Endothelial cell of umbilical vein (primary cell): ENCODE measurements around the gene DEFB116.

Experiments used
- CTCF ChIP-seq, 2 donors: IDR thresholded peaks; 1 replicate in 1 of 2; 2 replicates in 1 of 2; pipeline ENCODE4 v1.5.1; 2011; ENCODE audit warnings: low read length in 2 of 2, mild to moderate bottlenecking in 2 of 2, moderate library complexity in 2 of 2, control low read depth in 1 of 2, inconsistent platforms in 1 of 2, low read depth in 1 of 2; ENCODE audit not compliant: insufficient read depth in 1 of 2; ENCODE audit errors: extremely low read depth in 1 of 2
- EZH2 ChIP-seq: IDR thresholded peaks from 2 replicates; pipeline ENCODE4 v1.6.1; 2012; ENCODE audit warnings: borderline replicate concordance, low read depth, mild to moderate bottlenecking, moderate library complexity, low read length, inconsistent platforms; ENCODE audit not compliant: severe bottlenecking
- MYC ChIP-seq: IDR thresholded peaks from one replicate; pipeline ENCODE4 v1.6.1; 2011; ENCODE audit warnings: mild to moderate bottlenecking, low read depth, low read length
- POLR2A ChIP-seq: IDR thresholded peaks from 2 replicates; pipeline ENCODE4 v1.6.1; 2012; ENCODE audit warnings: low read depth, mild to moderate bottlenecking, control low read depth, low read length
- POLR2AphosphoS5 ChIP-seq: IDR thresholded peaks from 2 replicates; pipeline ENCODE4 v1.6.1; 2012; ENCODE audit warnings: low read depth, mild to moderate bottlenecking, control low read depth, low read length, moderate library complexity; ENCODE audit not compliant: insufficient read depth
- TF ChIP-seq, protein P1 (sequence below): IDR thresholded peaks from 2 replicates; pipeline ENCODE4 v1.6.1; 2011; ENCODE audit not compliant: insufficient read depth, insufficient read length

- TF ChIP-seq CTCF (IDR thresholded peaks at IDR 0.05; ENCODE audit: extremely low read depth in 1 of 2, insufficient read depth in 1 of 2, low read depth in 1 of 2, low read length in 2 of 2) (no peak), POLR2A (no peak), MYC (no peak), POLR2AphosphoS5 (no peak), EZH2 (no peak)
- TF ChIP-seq, protein P1, sequence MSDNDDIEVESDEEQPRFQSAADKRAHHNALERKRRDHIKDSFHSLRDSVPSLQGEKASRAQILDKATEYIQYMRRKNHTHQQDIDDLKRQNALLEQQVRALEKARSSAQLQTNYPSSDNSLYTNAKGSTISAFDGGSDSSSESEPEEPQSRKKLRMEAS: no peak
Observed at GRCh38 chr20:31322504-31322903, 14.1 kb upstream of the DEFB116 start.
